A673 (cell line): ENCODE results near the gene FBXL17.

Experiments used
- EZH2 ChIP-seq: fragments of 200-600 bp; sonication (generic); IDR thresholded peaks from 2 replicates; pipeline ENCODE4 v1.6.1; 2017; ENCODE audit warnings: borderline replicate concordance, low read depth, mild to moderate bottlenecking, mixed read lengths, antibody characterized with exemption, low read length; ENCODE audit not compliant: poor library complexity, severe bottlenecking
- TF ChIP-seq, protein P1 (sequence below): fragments of 300-800, 200-600 bp; sonication (generic); conservative IDR thresholded peaks from 2 replicates; pipeline ENCODE4 v1.5.1; 2017; ENCODE audit warnings: low read depth, mild to moderate bottlenecking, antibody characterized with exemption, low read length, moderate library complexity, mixed read lengths

GRCh38 chr5:108260117-108260857 is 121.6 kb downstream of the FBXL17 start:
- TF ChIP-seq, protein P1, sequence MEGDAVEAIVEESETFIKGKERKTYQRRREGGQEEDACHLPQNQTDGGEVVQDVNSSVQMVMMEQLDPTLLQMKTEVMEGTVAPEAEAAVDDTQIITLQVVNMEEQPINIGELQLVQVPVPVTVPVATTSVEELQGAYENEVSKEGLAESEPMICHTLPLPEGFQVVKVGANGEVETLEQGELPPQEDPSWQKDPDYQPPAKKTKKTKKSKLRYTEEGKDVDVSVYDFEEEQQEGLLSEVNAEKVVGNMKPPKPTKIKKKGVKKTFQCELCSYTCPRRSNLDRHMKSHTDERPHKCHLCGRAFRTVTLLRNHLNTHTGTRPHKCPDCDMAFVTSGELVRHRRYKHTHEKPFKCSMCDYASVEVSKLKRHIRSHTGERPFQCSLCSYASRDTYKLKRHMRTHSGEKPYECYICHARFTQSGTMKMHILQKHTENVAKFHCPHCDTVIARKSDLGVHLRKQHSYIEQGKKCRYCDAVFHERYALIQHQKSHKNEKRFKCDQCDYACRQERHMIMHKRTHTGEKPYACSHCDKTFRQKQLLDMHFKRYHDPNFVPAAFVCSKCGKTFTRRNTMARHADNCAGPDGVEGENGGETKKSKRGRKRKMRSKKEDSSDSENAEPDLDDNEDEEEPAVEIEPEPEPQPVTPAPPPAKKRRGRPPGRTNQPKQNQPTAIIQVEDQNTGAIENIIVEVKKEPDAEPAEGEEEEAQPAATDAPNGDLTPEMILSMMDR = peak; percentile 93
- TF ChIP-seq EZH2 = no peak
